ENCODE data around the gene MCM3. TPM values are rescaled to one million over a fixed set of nuclear protein-coding genes. Genes with fewer than 3 reads are reported as not detected.
A peak's percentile ranks its signal among the peaks of the same experiment; 100 is the strongest.

Gene MCM3
- total RNA-seq, 2 donors from 2014 or later, result 20.3 to 24.3 TPM

DNA sequence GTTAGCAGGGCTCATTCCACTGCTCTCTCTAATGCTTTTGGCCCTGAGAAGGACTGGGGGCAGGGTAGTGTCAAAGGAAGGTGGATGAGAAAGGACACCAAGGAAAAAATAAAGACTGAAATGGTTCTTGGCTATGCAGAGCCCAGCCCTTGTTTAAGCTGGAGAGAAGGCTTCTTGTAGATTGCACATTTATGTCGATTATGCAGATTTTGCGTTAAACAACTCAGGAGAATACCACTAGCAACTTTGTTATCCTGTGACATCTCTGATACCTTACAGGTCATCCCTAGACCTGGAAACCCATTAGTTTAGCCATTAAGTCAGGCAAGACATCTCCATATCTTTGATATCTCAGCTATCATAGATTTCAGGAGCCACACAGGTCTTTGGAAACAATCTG lies 29.1 kb downstream of the MCM3 start:
- Mint-ChIP-seq H3K36me3 (ENCODE audit: low read depth) (peaks cover 8% of the 10 kb centered on the region), H3K27ac (no peak overlapping the region), H3K27me3 (peaks cover 41% of the 10 kb centered on the region), H3K4me1 (peaks cover 15% of the 10 kb centered on the region), H3K4me3 (no peak overlapping the region)
- no peaks in the 10 kb centered on the region for H3K9me3 ChIP-seq (ENCODE audit: control insufficient read depth, low read length, poor library complexity, severe bottlenecking)
- no peak for DNase-seq
- ATAC-seq, result no peak

DNA sequence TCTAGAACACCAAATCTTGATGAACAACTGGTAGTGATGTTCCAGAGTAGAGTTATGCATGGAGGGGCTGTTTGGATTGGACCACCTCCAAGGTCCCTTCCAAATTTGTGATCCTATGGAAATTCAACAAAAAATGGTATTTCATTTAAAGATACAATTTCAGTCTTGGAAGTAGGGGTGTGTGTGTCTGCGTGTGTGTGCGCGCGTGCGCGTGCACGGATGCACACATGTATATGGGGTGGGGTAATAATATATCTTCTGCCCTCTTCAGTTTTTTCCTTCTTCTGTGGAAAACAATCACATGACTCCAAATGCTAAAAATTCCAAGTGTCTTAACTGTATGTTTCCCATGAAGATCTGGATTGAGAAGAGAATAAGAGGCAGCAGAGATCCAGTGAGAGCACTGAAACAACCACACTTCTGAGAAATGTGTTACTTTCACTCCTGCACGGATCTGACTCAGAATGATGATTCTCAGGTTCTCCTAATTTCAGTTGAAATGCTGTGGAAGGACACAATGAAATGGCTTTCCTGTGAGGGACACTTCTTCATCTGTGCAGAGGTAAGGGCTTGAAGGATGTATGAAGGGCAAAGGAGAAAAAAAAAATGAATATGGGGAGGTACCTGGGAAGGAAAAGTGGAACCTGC lies 29.7 kb downstream of the MCM3 start:
- Mint-ChIP-seq H3K4me3 (no peak overlapping the region), H3K4me1 (peaks cover 15% of the 10 kb centered on the region), H3K36me3 (ENCODE audit: low read depth) (peaks cover 10% of the 10 kb centered on the region), H3K27me3 (peaks cover 46% of the 10 kb centered on the region), H3K27ac (no peak overlapping the region)
- ATAC-seq, result no peak
- H3K9me3 ChIP-seq (ENCODE audit: control insufficient read depth, low read length, poor library complexity, severe bottlenecking), result no peaks in the 10 kb centered on the region
- DNase-seq, result no peak

DNA sequence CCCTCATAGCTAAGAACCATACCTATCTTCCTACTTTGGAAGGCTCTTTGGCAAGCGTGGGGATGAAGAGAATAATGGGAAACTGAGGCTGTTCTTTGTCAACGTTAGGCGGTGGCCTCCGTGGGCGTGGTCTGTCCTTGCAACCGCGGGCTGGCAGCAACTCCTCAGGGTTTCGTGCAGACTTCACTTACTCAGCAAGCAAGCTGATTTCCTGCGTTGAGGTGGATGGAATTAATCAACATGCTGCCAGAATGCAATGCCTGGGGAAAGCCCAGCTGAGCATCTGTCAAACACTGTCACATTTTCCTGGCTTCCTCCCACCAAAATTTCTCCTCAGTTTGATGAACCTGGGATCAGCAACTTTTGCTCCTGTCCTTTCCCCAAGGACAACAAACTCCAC lies 31.0 kb downstream of the MCM3 start:
- peaks cover 10% of the 10 kb centered on the region for H3K36me3 Mint-ChIP-seq (ENCODE audit: low read depth)
- H3K27ac Mint-ChIP-seq, result no peak overlapping the region
- H3K4me1 Mint-ChIP-seq, result peaks cover 15% of the 10 kb centered on the region
- H3K4me3 Mint-ChIP-seq, result peak overlapping the region; percentile 9
- no peak for ATAC-seq
- peaks cover 55% of the 10 kb centered on the region for H3K27me3 Mint-ChIP-seq
- H3K9me3 ChIP-seq (ENCODE audit: control insufficient read depth, low read length, poor library complexity, severe bottlenecking), result no peaks in the 10 kb centered on the region
- no peak for DNase-seq

- Mint-ChIP-seq H3K4me3 (no peak overlapping the region), H3K27ac (no peak overlapping the region), H3K36me3 (ENCODE audit: low read depth) (peaks cover 10% of the 10 kb centered on the region), H3K27me3 (peaks cover 58% of the 10 kb centered on the region), H3K4me1 (peaks cover 15% of the 10 kb centered on the region)
- no peaks in the 10 kb centered on the region for H3K9me3 ChIP-seq (ENCODE audit: control insufficient read depth, low read length, poor library complexity, severe bottlenecking)
- no peak for DNase-seq
- ATAC-seq, result no peak
These were observed 33.4 kb downstream of the MCM3 start for GRCh38 chr6:52251113-52251512.

- no peaks in the 10 kb centered on the region for H3K9me3 ChIP-seq (ENCODE audit: control insufficient read depth, low read length, poor library complexity, severe bottlenecking)
- DNase-seq (no peak), ATAC-seq (no peak)
- Mint-ChIP-seq H3K27me3 (peaks cover 44% of the 10 kb centered on the region), H3K27ac (no peak overlapping the region), H3K36me3 (ENCODE audit: low read depth) (peaks cover 4% of the 10 kb centered on the region), H3K4me3 (no peak overlapping the region), H3K4me1 (peaks cover 8% of the 10 kb centered on the region)
These were observed 35.5 kb downstream of the MCM3 start for GRCh38 chr6:52249078-52249477.

DNA sequence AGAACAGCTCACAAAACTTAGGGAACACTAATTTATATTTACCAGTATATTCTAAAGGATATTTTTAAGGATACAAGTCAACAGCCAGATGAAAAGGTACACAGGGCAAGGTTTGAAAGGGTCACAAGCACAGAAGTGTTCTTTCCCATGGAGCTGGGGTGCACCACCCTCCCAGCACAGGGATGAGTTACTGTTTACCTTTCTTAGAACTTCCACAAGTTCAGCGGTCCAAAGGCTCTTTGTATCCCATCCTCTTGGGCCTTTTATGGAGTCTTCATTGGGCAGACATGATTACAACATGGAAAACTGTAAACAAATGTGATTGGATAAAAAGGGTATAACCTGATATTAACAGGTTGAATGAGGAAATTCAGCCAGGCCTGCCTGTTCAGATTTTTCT lies 39.1 kb downstream of the MCM3 start:
- no peak overlapping the region for H3K4me3 Mint-ChIP-seq
- ATAC-seq (no peak), DNase-seq (no peak)
- H3K4me1 Mint-ChIP-seq, result peaks cover 7% of the 10 kb centered on the region
- peaks cover 18% of the 10 kb centered on the region for H3K27me3 Mint-ChIP-seq
- H3K36me3 Mint-ChIP-seq (ENCODE audit: low read depth), result peaks cover 2% of the 10 kb centered on the region
- no peak overlapping the region for H3K27ac Mint-ChIP-seq
- H3K9me3 ChIP-seq (ENCODE audit: control insufficient read depth, low read length, poor library complexity, severe bottlenecking), result no peaks in the 10 kb centered on the region

GRCh38 chr6:52244400-52244799 lies 40.1 kb downstream of the MCM3 start, which contains the start of gene IL17F:
TSS of gene IL17F (minus strand) at chr6:52244500. CDS start at chr6:52244429, 71 bp downstream.
- no peaks in the 10 kb centered on the region for H3K9me3 ChIP-seq (ENCODE audit: control insufficient read depth, low read length, poor library complexity, severe bottlenecking)
- Mint-ChIP-seq H3K36me3 (ENCODE audit: low read depth) (no peaks in the 10 kb centered on the region), H3K4me3 (no peak within 1 kb of the TSS), H3K4me1 (peaks cover 10% of the 10 kb centered on the region), H3K27ac (no peak within 1 kb of the TSS), H3K27me3 (peaks cover 12% of the 10 kb centered on the region)
- ATAC-seq (no peak), DNase-seq (no peak)

- H3K36me3 Mint-ChIP-seq (ENCODE audit: low read depth), result no peaks in the 10 kb centered on the region
- H3K9me3 ChIP-seq (ENCODE audit: control insufficient read depth, low read length, poor library complexity, severe bottlenecking), result no peaks in the 10 kb centered on the region
- DNase-seq (no peak), ATAC-seq (no peak)
- H3K4me1 Mint-ChIP-seq, result peaks cover 11% of the 10 kb centered on the region
- H3K27me3 Mint-ChIP-seq, result peaks cover 2% of the 10 kb centered on the region
- H3K27ac Mint-ChIP-seq, result no peak overlapping the region
- no peak overlapping the region for H3K4me3 Mint-ChIP-seq
These were observed 41.2 kb downstream of the MCM3 start for GRCh38 chr6:52243282-52243893.

- Mint-ChIP-seq H3K4me3 (no peak overlapping the region), H3K4me1 (peaks cover 11% of the 10 kb centered on the region), H3K27ac (no peak overlapping the region), H3K27me3 (peaks cover 13% of the 10 kb centered on the region), H3K36me3 (ENCODE audit: low read depth) (peaks cover 3% of the 10 kb centered on the region)
- DNase-seq, result no peak
- H3K9me3 ChIP-seq (ENCODE audit: control insufficient read depth, low read length, poor library complexity, severe bottlenecking), result no peaks in the 10 kb centered on the region
- ATAC-seq, result peak; percentile 60
These were observed 42.7 kb downstream of the MCM3 start for GRCh38 chr6:52241819-52242218.

- Mint-ChIP-seq H3K27me3 (peaks cover 39% of the 10 kb centered on the region), H3K27ac (no peak overlapping the region), H3K4me1 (peaks cover 7% of the 10 kb centered on the region), H3K36me3 (ENCODE audit: low read depth) (peaks cover 6% of the 10 kb centered on the region), H3K4me3 (no peak overlapping the region)
- no peak for DNase-seq
- ATAC-seq, result no peak
- H3K9me3 ChIP-seq (ENCODE audit: control insufficient read depth, low read length, poor library complexity, severe bottlenecking), result no peaks in the 10 kb centered on the region
These were observed 50.3 kb downstream of the MCM3 start for GRCh38 chr6:52233975-52234823.

GRCh38 chr6:52233005-52233404 lies 51.5 kb downstream of the MCM3 start:
- Mint-ChIP-seq H3K27me3 (peaks cover 37% of the 10 kb centered on the region), H3K4me3 (no peak overlapping the region), H3K4me1 (peaks cover 10% of the 10 kb centered on the region), H3K27ac (no peak overlapping the region), H3K36me3 (ENCODE audit: low read depth) (peaks cover 3% of the 10 kb centered on the region)
- ATAC-seq, result no peak
- no peak for DNase-seq
- no peaks in the 10 kb centered on the region for H3K9me3 ChIP-seq (ENCODE audit: control insufficient read depth, low read length, poor library complexity, severe bottlenecking)

GRCh38 chr6:52231406-52232127 lies 53.0 kb downstream of the MCM3 start:
- no peaks in the 10 kb centered on the region for H3K9me3 ChIP-seq (ENCODE audit: control insufficient read depth, low read length, poor library complexity, severe bottlenecking)
- H3K27me3 Mint-ChIP-seq, result peaks cover 26% of the 10 kb centered on the region
- ATAC-seq (peak; percentile 57), DNase-seq (no peak)
- no peak overlapping the region for H3K4me3 Mint-ChIP-seq
- H3K36me3 Mint-ChIP-seq (ENCODE audit: low read depth), result peaks cover 3% of the 10 kb centered on the region
- H3K27ac Mint-ChIP-seq, result no peak overlapping the region
- H3K4me1 Mint-ChIP-seq, result peaks cover 14% of the 10 kb centered on the region

DNA sequence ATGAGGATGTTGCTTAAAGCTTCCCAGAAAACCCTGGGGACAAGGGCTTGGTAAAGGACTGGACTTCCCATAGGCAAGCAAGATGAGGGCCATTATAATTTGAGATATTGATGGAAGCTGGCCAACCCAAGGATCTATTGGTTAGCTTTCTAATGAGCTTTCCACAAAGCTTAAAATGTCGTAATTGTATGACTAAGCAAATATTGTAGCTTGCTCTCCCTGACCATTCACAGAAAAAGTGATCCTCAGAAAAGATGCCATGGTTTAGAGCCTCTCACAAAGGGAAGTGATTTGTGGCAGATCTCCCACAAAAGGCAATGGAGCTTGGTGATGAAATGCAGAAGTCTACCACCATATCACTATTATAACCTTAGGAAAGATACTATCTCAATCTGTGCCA lies 53.9 kb downstream of the MCM3 start:
- Mint-ChIP-seq H3K4me1 (peaks cover 14% of the 10 kb centered on the region), H3K27ac (no peak overlapping the region), H3K27me3 (peaks cover 20% of the 10 kb centered on the region), H3K4me3 (no peak overlapping the region), H3K36me3 (ENCODE audit: low read depth) (peaks cover 3% of the 10 kb centered on the region)
- no peaks in the 10 kb centered on the region for H3K9me3 ChIP-seq (ENCODE audit: control insufficient read depth, low read length, poor library complexity, severe bottlenecking)
- ATAC-seq (no peak), DNase-seq (no peak)

Data from T-helper 17 cell (primary cell).